ENCODE results near the gene ABI1. TPM values are rescaled to one million over a fixed set of nuclear protein-coding genes. Genes with fewer than 3 reads are reported as not detected.

The ABI1 gene
- total RNA-seq, 1 experiment from 2014 or later = 50.8 TPM

- TF ChIP-seq CTCF (conservative IDR thresholded peaks at IDR 0.05) = no peak
- TF ChIP-seq EZH2 (IDR thresholded peaks at IDR 0.05; ENCODE audit: low read depth) = no peak
- no peaks in the 10 kb centered on the region for H3K9me2 ChIP-seq (ENCODE audit: insufficient read depth)
- no peaks in the 10 kb centered on the region for H3K36me3 ChIP-seq (ENCODE audit: low read depth)
- no peak overlapping the region for H3K4me2 ChIP-seq
- POLR2A ChIA-PET (ENCODE audit: unreplicated experiment) = no interaction called here
- no peaks in the 10 kb centered on the region for H3K27me3 ChIP-seq (ENCODE audit: insufficient read depth, low read depth)
- peaks cover 1% of the 10 kb centered on the region; the same call in 1 of the 2 replicates for H3K79me2 ChIP-seq (ENCODE audit: low read depth)
- H4K20me1 ChIP-seq (ENCODE audit: insufficient read depth) = no peaks in the 10 kb centered on the region; the same call in 1 of the 2 replicates
- intact Hi-C loops (cut with micrococcal nuclease; ENCODE audit: unreplicated experiment) = no loop called here
- no TSS peak for BruUV-seq (replicated peaks)
- CTCF ChIA-PET = no interaction called here
- H3K4me3 ChIP-seq = no peak overlapping the region
- no peaks in the 10 kb centered on the region for H3K4me1 ChIP-seq (replicated peaks; ENCODE audit: insufficient read depth)
- H2AFZ ChIP-seq = no peak overlapping the region
- H3K9me3 ChIP-seq (ENCODE audit: insufficient read depth, low read depth) = no peaks in the 10 kb centered on the region
- no peak for DNase-seq
- H3F3A ChIP-seq (ENCODE audit: insufficient read depth, low read depth) = no peaks in the 10 kb centered on the region
- H3K27ac ChIP-seq = no peak overlapping the region
Measured at GRCh38 chr10:26810435-26811026, 50.2 kb downstream of the ABI1 start.

GRCh38 chr10:26809973-26810372 lies 50.8 kb downstream of the ABI1 start:
- H3F3A ChIP-seq (ENCODE audit: insufficient read depth, low read depth) = no peaks in the 10 kb centered on the region
- no peaks in the 10 kb centered on the region for H3K79me2 ChIP-seq (ENCODE audit: low read depth)
- no TSS peak for BruUV-seq (replicated peaks)
- no peak overlapping the region for H2AFZ ChIP-seq
- no peaks in the 10 kb centered on the region for H3K9me3 ChIP-seq (ENCODE audit: insufficient read depth, low read depth)
- no peaks in the 10 kb centered on the region; the same call in 1 of the 2 replicates for H4K20me1 ChIP-seq (ENCODE audit: insufficient read depth)
- H3K4me2 ChIP-seq = no peak overlapping the region
- ChIA-PET POLR2A (ENCODE audit: unreplicated experiment) (no interaction called here), CTCF (no interaction called here)
- H3K36me3 ChIP-seq (ENCODE audit: low read depth) = no peaks in the 10 kb centered on the region
- no peaks in the 10 kb centered on the region for H3K9me2 ChIP-seq (ENCODE audit: insufficient read depth)
- H3K4me3 ChIP-seq = no peak overlapping the region
- intact Hi-C loops (cut with micrococcal nuclease; ENCODE audit: unreplicated experiment) = no loop called here
- DNase-seq = no peak
- TF ChIP-seq CTCF (conservative IDR thresholded peaks at IDR 0.05) (no peak), EZH2 (IDR thresholded peaks at IDR 0.05; ENCODE audit: low read depth) (no peak)
- H3K4me1 ChIP-seq (replicated peaks; ENCODE audit: insufficient read depth) = no peaks in the 10 kb centered on the region
- no peak overlapping the region for H3K27ac ChIP-seq
- H3K27me3 ChIP-seq (ENCODE audit: insufficient read depth, low read depth) = no peaks in the 10 kb centered on the region

GRCh38 chr10:26807532-26807931 lies 53.2 kb downstream of the ABI1 start:
- BruUV-seq (replicated peaks) = no TSS peak
- POLR2A ChIA-PET (ENCODE audit: unreplicated experiment) = no interaction called here
- 0 out of 2 replicates have a peak, but pooled peaks cover 6% of the 10 kb centered on the region for H3K79me2 ChIP-seq (ENCODE audit: low read depth)
- TF ChIP-seq CTCF (conservative IDR thresholded peaks at IDR 0.05) = no peak
- no peak for TF ChIP-seq EZH2 (IDR thresholded peaks at IDR 0.05; ENCODE audit: low read depth)
- H3K27me3 ChIP-seq (ENCODE audit: insufficient read depth, low read depth) = no peaks in the 10 kb centered on the region
- no peak overlapping the region for H2AFZ ChIP-seq
- CTCF ChIA-PET = no interaction called here
- no peak overlapping the region for H3K27ac ChIP-seq
- no peaks in the 10 kb centered on the region for H3K4me1 ChIP-seq (replicated peaks; ENCODE audit: insufficient read depth)
- no peaks in the 10 kb centered on the region for H3K36me3 ChIP-seq (ENCODE audit: low read depth)
- no peak overlapping the region for H3K4me3 ChIP-seq
- no peaks in the 10 kb centered on the region; the same call in none of the 2 replicates for H4K20me1 ChIP-seq (ENCODE audit: insufficient read depth)
- no peaks in the 10 kb centered on the region for H3K9me3 ChIP-seq (ENCODE audit: insufficient read depth, low read depth)
- intact Hi-C loops (cut with micrococcal nuclease; ENCODE audit: unreplicated experiment) = no loop called here
- H3K9me2 ChIP-seq (ENCODE audit: insufficient read depth) = no peaks in the 10 kb centered on the region
- no peaks in the 10 kb centered on the region for H3F3A ChIP-seq (ENCODE audit: insufficient read depth, low read depth)
- no peak for DNase-seq
- H3K4me2 ChIP-seq = no peak overlapping the region

Data from PC-9 (cell line).